Measurements from ENCODE around the gene CHST11. TPM values are rescaled to one million over a fixed set of nuclear protein-coding genes. Genes with fewer than 3 reads are reported as not detected.

The CHST11 gene
- total and polyA plus RNA-seq, 10 of the 15 experiments (the other 5 are each of a cell fraction or from before 2014, with no cell fraction given): 1.9 to 38.1 (median 17.2) TPM

DNA sequence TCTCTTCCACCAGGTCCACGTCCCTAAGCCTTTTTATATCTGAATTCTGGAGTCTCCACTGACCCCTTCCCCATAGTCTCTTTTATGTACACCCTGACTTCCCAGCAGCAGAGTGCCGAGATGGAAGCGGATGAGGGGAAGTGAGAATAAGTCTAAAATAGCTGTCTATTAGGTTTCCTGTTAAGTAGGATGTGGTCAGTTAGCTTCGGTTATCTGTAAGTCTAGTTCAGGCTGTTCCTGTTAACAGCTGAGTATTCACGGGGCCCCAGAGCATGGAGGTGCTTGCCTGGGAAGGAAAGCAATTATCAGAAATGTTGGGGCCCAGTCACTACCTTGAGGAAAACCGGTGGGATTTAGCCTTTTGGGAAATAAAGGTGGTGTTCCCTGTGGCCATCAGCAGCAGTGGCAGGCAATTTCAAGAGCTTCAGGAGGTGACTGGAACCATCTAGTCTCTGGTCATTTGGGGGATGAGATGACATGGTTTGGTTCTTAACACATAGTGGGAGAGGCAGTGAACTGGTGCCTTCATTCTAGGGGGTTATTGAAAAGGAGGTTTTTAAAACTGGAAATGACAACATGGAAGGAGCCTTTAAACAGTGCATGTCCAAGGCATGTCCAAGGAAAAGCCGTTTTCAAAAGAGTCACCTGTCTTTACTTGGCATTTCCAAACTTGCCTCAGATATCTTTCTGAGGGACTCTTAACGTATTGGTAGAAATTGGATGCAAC is 21.8 kb downstream of the CHST11 start (continued):
- TF ChIP-seq NKRF (conservative IDR thresholded peaks at IDR 0.05) (no peak), NFIC (IDR thresholded peaks at IDR 0.05; ENCODE audit: low read depth, low read length) (peak; percentile 97), ZNF207 (IDR thresholded peaks at IDR 0.05; ENCODE audit: borderline replicate concordance) (peak; percentile 60; the same call in 1 of the 2 replicates), YY1 (IDR thresholded peaks at IDR 0.05; ENCODE audit: low read depth, low read length) (peak; percentile 60), IKZF1 (conservative IDR thresholded peaks at IDR 0.05) (peak; percentile 98), CBX5 (IDR thresholded peaks at IDR 0.05; ENCODE audit: low read depth) (peak; percentile 95), ZSCAN29 (IDR thresholded peaks at IDR 0.05) (0 out of 2 replicates have a peak, but pooled peaks have one; percentile 6), ASH2L (IDR thresholded peaks at IDR 0.05; ENCODE audit: borderline replicate concordance, low read depth) (peak; percentile 58; the same call in 1 of the 2 replicates), SIX5 (IDR thresholded peaks at IDR 0.05; ENCODE audit: low read depth, low read length, severe bottlenecking) (peak; percentile 8), EP300 (IDR thresholded peaks at IDR 0.05; ENCODE audit: borderline replicate concordance in 1 of 2, control insufficient read depth in 1 of 2, low read depth in 2 of 2, low read length in 2 of 2) (peak; percentile 17 to 81; a peak in 2 of 4 replicates), PAX5 (IDR thresholded peaks at IDR 0.05; ENCODE audit: borderline replicate concordance, low read depth, low read length) (peak; percentile 79), ATF7 (IDR thresholded peaks at IDR 0.05; ENCODE audit: low read depth) (peak; percentile 83), NRF1 (conservative IDR thresholded peaks at IDR 0.05; ENCODE audit: low read depth, low read length) (no peak), HCFC1 (IDR thresholded peaks at IDR 0.05; ENCODE audit: low read length) (no peak), CHD4 (IDR thresholded peaks at IDR 0.05) (no peak), ATF3 (IDR thresholded peaks at IDR 0.05; ENCODE audit: borderline replicate concordance, extremely low read depth, low read depth, low read length) (no peak), POLR2AphosphoS5 (IDR thresholded peaks at IDR 0.05; ENCODE audit: low read length) (peak; percentile 48), GATAD2B (conservative IDR thresholded peaks at IDR 0.05; ENCODE audit: low read depth) (0 out of 2 replicates have a peak, but pooled peaks have one; percentile 45), TCF3 (IDR thresholded peaks at IDR 0.05; ENCODE audit: borderline replicate concordance, insufficient read depth, low read depth, low read length) (peak; percentile 38; the same call in 1 of the 2 replicates), ETV6 (conservative IDR thresholded peaks at IDR 0.05 in 1 of 2, IDR thresholded peaks at IDR 0.05 in 1 of 2; ENCODE audit: borderline replicate concordance in 1 of 2, low read depth in 1 of 2) (peak; percentile 83 to 100; a peak in 2 of 4 replicates), ZNF24 (IDR thresholded peaks at IDR 0.05) (no peak), SREBF1 (IDR thresholded peaks at IDR 0.05; ENCODE audit: low read length) (no peak), IKZF2 (IDR thresholded peaks at IDR 0.05) (peak; percentile 95 to 97), SUZ12 (IDR thresholded peaks at IDR 0.05; ENCODE audit: unreplicated experiment) (no peak), BMI1 (IDR thresholded peaks at IDR 0.05; ENCODE audit: borderline replicate concordance) (no peak), POLR2A (IDR thresholded peaks at IDR 0.05; ENCODE audit: low read depth, low read length) (peak; percentile 65)
- TF ChIP-seq, protein P1, sequence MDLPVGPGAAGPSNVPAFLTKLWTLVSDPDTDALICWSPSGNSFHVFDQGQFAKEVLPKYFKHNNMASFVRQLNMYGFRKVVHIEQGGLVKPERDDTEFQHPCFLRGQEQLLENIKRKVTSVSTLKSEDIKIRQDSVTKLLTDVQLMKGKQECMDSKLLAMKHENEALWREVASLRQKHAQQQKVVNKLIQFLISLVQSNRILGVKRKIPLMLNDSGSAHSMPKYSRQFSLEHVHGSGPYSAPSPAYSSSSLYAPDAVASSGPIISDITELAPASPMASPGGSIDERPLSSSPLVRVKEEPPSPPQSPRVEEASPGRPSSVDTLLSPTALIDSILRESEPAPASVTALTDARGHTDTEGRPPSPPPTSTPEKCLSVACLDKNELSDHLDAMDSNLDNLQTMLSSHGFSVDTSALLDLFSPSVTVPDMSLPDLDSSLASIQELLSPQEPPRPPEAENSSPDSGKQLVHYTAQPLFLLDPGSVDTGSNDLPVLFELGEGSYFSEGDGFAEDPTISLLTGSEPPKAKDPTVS (IDR thresholded peaks at IDR 0.05; ENCODE audit: low read depth, low read length): no peak
